ENCODE measurements around the gene KIRREL3.

Gene KIRREL3

GRCh38 chr11:126646701-126647557 is 353.6 kb downstream of the KIRREL3 start:
- TF ChIP-seq CTCF (IDR thresholded peaks at IDR 0.05; ENCODE audit: insufficient read depth, low read length, poor library complexity, severe bottlenecking) = no peak
- no peaks in the 10 kb centered on the region for H3K27me3 ChIP-seq (replicated peaks; ENCODE audit: control insufficient read depth, insufficient read depth, low read length)
- no peaks in the 10 kb centered on the region for H3K36me3 ChIP-seq (ENCODE audit: control insufficient read depth, insufficient read depth, low read length)
- DNase-seq (ENCODE audit: extremely low read depth, insufficient read length) = no peak
- H3K4me3 ChIP-seq (replicated peaks; ENCODE audit: low read depth, low read length) = no peak overlapping the region

DNA sequence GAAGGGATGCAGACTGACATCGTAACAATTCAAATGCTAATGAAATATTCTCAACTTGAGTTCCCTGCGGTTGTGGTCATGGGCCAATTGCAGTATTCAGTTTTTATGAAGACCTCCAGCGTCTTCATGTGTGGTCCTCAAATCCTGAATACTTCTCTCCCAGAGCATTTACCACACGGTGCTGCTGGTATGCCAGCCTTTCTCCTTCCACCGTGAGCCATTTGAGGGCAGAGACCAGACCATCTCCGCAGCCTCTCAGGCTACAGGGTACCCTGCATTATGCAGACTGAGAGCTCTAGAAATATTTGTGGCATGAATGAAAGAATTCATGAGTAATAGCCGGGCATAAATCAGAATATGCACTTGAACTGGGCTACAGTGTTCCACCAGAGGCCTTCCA is 355.4 kb downstream of the KIRREL3 start:
- no peak for TF ChIP-seq CTCF (IDR thresholded peaks at IDR 0.05; ENCODE audit: insufficient read depth, low read length, poor library complexity, severe bottlenecking)
- Histone ChIP-seq H3K4me3 (replicated peaks; ENCODE audit: low read depth, low read length) (no peak overlapping the region), H3K36me3 (ENCODE audit: control insufficient read depth, insufficient read depth, low read length) (no peaks in the 10 kb centered on the region), H3K27me3 (replicated peaks; ENCODE audit: control insufficient read depth, insufficient read depth, low read length) (no peaks in the 10 kb centered on the region)
- no peak for DNase-seq (ENCODE audit: extremely low read depth, insufficient read length)

- H3K4me3 ChIP-seq (replicated peaks; ENCODE audit: low read depth, low read length) = no peak overlapping the region
- peaks cover 4% of the 10 kb centered on the region for H3K27me3 ChIP-seq (replicated peaks; ENCODE audit: control insufficient read depth, insufficient read depth, low read length)
- no peak for DNase-seq (ENCODE audit: extremely low read depth, insufficient read length)
- no peaks in the 10 kb centered on the region for H3K36me3 ChIP-seq (ENCODE audit: control insufficient read depth, insufficient read depth, low read length)
- TF ChIP-seq CTCF (IDR thresholded peaks at IDR 0.05; ENCODE audit: insufficient read depth, low read length, poor library complexity, severe bottlenecking) = no peak
These were observed 360.4 kb downstream of the KIRREL3 start for GRCh38 chr11:126640186-126640585.

GRCh38 chr11:126639692-126640091 is 360.9 kb downstream of the KIRREL3 start:
- TF ChIP-seq CTCF (IDR thresholded peaks at IDR 0.05; ENCODE audit: insufficient read depth, low read length, poor library complexity, severe bottlenecking) = no peak
- Histone ChIP-seq H3K4me3 (replicated peaks; ENCODE audit: low read depth, low read length) (no peak overlapping the region), H3K27me3 (replicated peaks; ENCODE audit: control insufficient read depth, insufficient read depth, low read length) (peaks cover 4% of the 10 kb centered on the region), H3K36me3 (ENCODE audit: control insufficient read depth, insufficient read depth, low read length) (no peaks in the 10 kb centered on the region)
- no peak for DNase-seq (ENCODE audit: extremely low read depth, insufficient read length)

DNA sequence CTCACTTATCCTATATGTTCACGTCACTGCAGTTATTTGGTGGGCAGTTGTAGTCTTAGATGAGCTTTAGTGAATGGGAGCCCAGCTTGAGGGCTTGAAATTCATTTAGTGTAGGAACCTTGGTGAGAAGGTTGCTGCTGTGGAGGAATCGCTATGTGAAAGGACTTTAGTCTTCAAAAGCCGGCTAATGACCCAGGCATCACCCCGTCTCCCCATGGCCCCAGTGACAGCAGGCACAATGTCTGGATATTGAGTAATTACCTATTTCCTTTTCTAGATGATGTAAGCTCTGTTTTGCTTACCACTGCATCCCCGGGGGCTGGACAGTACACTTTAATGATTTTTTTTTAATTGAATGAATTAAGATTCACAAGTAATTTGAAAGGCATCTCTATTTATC is 361.9 kb downstream of the KIRREL3 start:
- no peak for DNase-seq (ENCODE audit: extremely low read depth, insufficient read length)
- no peak for TF ChIP-seq CTCF (IDR thresholded peaks at IDR 0.05; ENCODE audit: insufficient read depth, low read length, poor library complexity, severe bottlenecking)

More for the DNA sequence above, 361.9 kb downstream of the KIRREL3 start:
- H3K4me3 ChIP-seq (replicated peaks; ENCODE audit: low read depth, low read length) = no peak overlapping the region
- H3K27me3 ChIP-seq (replicated peaks; ENCODE audit: control insufficient read depth, insufficient read depth, low read length) = peaks cover 6% of the 10 kb centered on the region
- H3K36me3 ChIP-seq (ENCODE audit: control insufficient read depth, insufficient read depth, low read length) = no peaks in the 10 kb centered on the region
